Stimulated activated CD4-positive, alpha-beta T cell treated with anti-CD3 and anti-CD28 coated beads, Interleukin-2, amount 100 ng/mL, for 48 hours (primary cell): ENCODE data around the gene C22orf39.

Experiments used
- DNase-seq, 2 donors: peaks; one replicate each; pipeline ENCODE4 v3.0.0-alpha.2; 2020

The C22orf39 gene

DNA sequence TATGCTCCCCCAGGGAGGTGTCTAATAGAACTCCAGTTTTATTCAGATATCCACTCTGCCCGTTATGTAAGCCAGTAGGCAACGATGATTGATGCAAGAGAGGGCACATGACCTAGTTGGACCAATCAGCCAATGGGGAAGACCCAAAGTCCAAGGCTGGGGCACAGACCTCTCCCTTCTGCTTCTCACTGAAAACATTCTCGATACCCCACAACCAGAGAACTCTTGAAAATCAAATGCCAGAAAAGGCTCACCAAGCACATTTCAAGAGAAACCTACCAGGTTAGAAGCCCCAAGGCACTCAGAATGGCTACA is 23.4 kb downstream of the C22orf39 start:
- no peak for DNase-seq

DNA sequence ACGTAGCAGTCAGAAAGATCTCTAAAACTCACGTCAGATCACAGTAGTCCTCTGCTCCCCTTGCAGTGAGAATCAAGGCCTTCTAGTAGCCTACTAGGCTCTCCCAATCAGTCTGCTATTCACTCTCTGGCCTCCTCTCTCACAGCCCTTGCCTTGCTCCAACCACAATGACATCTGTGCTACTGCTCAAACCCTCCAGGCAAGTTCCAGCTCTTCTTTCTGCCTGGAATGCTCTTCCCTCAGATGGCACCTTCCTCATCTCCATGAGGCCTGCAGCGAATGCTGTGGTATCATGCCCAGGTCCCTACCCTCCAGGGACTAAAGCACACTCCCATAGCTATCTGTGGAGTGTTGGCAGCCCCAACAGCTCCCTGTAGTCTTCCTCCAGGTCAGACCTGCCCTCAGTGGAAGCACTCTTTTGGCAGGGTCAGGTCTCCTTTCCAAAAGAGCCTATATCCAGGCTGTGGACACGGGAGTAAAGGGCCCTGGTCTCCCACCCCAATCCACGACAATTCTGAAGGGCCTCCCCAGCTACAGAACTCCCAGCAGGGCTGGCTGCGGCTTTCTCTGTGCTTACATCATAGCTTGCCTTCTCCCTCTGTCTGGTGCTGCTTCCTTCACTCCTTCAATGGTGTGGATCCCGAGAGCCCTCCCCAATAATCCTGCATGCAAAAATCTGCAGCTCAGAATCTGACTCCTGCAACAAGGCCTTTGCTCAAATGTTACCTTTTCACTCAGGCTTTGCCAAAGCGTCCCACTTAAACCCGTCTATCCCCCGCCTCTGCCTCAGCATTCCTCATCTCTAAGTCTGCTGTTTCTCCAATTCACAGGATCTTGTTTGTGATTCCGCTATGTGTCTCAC is 24.8 kb downstream of the C22orf39 start:
- no peak for DNase-seq

DNA sequence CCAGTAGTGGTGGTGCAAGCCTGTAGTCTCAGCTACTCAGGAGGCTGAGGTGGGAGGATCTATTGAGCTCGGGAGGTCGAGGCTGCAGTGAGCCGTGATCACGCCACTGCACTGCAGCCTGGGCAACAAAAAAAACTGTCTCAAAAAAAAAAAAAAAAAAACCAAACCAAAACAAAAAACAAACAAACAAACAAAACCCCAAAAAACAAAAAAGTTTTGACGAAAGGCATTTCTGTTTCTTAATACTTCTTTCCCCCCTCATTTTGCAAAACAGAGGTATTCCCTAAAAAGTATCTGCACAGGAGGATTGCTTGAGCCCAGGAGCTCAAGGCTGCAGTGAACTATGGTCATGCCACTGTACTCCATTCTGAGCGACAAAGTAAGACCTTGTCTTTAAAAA is 27.2 kb downstream of the C22orf39 start:
- DNase-seq, result no peak

DNA sequence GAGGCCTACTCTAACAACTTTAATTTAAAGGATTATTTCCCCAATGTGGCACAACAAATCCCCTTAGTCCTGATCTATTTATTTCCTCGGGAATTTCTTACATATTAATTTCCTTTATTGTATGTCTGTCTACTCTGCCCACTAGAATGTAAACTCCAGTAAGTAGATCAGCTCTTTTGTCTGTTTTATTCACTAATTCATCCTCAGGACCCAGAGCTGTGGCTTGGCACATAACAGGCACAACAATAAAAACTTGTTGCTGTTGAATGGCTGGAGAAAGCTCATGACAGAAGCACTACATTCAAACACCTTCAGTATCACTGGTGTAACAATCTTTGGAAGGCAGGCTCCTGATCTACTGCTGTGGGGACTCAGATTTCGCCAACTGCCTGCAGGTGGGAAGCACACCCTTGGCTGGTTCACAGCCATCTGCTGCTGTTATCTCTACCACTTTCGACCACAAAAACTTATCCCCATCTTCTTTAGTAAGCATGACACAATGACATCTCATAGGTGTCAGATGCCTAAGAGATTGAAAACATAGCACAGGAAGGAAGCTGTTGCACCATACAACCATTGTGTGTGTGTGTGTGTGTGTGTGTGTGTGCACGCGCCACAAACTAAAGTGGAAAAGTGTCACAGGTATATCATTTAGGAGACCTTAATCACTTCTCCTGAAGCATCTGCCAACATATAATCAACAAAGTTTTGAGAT is 27.9 kb downstream of the C22orf39 start:
- DNase-seq, result peak in 1 of 2 donors; percentile 12

DNA sequence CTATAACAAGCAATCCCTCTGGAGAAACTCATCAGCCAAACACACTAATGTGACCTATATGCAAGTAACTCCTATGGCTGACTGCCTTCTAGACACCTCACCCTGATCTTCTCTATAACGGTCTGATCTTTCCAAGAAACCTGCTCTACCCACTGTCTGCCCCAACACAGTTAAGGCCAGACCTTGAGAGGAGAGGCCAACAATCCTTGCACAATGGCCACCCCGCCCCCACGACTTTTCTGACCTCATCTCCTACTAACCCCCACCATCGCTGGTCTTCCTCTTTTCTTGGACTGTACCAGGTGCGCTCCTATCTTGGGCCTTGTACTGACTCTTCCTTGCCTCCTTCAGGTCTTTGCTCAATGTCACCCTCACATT is 28.4 kb downstream of the C22orf39 start:
- no peak for DNase-seq

DNA sequence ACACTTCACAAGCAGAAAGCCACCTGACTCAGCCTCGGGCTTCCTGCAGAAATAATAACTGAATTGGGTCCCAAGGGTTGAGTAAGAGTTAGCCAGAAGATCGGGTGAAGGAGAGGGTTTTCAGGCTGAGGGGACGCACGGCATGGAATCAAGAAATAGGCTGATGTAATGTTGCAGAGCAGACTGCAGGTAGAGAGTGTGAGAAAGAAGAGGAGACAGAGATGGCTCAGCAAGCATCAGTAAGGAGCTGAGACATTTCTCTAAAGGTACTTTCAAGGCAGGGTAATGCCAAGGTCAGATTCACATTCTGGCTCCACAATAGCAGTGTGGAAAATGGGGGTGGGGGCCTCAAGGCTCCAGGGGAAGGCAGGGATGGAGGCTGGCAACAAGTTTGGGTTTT is 34.6 kb downstream of the C22orf39 start:
- DNase-seq, result no peak

DNA sequence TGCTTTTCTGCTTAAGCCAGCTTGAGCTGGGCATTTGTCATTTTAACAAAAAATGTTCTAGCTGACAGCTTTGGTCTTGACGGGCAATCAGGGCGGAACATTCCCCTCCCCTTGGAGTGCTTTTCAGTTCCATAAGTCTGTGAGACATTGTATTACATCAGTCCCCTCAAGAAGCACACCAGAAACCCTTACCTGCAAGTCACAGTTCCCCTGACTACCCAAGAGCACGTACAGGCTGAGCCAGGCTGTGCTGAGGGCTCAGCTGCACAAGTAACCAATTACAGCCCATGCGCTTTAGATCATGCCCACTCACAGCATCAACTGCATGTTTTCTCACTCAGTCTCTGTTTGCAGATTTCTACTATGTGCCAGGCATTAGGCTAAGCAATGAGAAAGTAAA is 35.0 kb downstream of the C22orf39 start:
- DNase-seq, result no peak

DNA sequence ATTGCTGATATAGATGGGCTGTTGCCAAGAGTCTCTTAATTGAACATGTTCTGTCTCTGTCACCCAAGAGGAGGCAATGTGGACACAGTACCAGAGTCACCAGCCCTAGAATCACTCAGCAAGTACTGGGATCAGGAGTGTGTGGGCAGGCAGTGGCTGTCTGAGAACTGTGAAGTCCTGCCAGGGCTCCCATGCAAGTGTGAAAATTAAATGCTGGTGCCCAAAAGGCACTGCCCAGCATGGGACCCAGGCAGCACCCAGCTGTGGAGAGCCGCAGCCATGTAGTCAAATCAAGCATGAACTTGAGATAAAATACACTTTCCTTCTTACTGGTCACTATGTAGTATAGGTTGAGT is 35.8 kb downstream of the C22orf39 start:
- no peak for DNase-seq

DNA sequence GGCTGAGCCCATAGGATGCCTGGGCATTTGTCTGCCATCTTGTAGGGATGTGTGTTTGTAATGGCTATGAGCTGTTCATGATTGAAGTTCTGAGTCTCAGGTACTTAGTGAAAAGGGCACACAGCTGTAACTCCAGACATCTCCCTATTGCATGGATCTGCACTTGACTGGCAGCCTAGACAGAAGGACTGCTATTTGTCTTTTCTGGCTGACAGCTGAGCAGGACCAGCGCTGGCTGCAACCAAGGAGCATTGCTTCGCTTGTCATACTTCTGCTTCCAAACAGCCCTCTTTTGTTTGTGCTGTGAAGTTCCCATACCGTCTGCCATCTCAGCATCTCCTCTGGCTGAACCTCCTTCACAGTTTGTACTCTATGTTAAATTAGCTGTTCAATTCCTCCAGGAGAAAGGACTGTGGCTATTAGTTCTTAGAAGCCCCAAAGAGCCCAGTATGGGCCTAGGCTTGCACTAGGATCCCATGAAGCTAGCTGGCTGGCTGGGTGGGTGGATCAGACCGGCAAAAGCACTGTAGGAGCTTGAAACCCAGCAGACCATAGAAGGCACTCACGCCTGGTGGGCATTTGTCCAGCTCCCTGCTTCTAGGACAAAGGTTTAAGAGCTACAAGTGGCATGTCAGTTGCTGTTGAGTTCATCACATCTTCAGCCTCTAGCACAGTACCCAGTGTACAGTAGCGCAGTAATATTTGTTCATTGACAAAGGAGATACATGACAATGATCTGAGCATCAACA is 36.4 kb downstream of the C22orf39 start:
- DNase-seq, result no peak

DNA sequence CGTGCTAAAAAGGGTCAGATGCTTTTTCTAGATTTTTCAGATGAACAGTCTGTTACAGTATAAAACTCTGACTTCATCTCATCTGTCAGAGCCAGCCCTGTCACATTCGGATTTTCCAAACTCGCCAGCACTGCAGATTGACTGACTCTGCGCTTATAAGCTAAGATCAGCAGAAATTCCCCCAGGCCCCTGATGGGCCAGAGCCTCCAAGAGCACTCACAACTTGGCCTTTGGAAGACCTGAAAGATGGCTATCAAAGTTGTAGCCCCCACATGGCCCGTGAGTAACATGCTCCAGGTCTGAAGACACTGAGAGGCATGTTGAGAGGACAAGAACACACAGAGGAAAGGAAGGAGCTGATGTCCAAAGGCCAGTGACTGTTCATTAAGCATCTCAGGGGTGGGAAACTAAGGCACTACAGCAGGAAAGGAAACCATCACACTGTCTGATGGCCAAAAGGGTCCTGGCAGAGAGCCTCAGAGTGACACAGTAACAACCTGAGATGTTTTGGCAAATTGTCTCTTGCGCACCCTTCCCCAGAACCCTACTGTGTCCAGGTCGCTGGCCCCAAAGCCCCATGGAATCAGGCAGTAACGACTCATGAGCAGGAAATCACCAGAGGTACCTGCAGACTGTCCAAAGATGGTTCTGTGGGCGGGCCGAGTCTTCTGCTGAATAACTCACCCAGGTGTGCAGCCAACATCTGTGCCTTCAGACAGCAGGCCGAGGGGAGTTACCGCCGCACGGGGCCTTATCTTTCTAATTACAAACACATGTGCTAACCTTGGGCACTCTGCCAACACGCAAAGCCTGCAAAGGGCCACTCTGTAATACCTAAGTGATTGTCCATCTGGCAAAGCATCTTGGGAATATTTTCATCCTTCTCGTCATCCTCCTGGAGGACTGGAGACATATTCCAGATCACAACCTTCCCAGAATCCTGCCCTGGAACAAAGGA is 39.6 kb downstream of the C22orf39 start:
- no peak for DNase-seq

DNA sequence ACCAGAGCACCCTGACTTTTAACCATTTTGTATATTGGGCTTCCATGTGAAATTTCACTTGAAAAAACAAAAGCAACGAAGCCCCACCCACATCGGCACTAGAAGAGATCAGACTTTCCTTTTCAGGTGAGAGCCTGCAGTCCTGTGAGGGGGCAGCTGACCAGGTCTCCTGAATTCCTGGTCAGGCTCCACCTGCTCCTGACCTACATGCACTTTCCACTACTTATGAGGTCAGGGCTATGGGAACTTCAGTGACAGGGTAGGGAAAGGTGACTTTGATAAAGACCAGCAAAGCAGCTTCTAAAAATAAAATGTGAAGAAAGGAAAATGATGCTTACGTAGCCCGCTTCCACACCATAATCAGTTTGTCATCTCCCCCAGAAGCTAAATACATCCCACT is 40.7 kb downstream of the C22orf39 start:
- no peak for DNase-seq

DNA sequence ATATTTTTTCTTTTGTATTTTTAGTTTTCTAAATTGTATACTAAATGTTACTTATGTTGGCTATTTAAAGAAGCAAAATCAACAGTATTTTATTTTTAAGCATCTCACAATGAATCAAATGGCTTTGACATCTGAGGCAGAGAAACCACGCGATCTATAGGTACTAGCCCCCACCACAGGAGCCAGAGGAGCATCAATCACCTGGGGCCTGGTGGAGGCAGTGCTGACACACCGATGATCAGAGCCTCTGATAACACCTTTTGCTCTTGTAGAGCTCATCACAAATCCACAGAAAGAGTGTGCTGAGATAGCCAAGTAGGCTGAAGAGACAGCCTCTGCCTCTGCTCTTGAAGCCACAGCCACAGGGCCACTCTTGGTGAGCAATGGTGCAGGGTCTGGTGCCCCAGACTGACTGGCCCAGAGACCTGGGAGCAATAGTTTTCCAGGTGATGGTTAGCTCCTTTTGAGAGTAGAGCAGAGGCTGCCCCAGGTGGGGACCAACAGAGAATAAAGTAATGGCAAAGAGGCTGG is 41.2 kb downstream of the C22orf39 start:
- no peak for DNase-seq

DNA sequence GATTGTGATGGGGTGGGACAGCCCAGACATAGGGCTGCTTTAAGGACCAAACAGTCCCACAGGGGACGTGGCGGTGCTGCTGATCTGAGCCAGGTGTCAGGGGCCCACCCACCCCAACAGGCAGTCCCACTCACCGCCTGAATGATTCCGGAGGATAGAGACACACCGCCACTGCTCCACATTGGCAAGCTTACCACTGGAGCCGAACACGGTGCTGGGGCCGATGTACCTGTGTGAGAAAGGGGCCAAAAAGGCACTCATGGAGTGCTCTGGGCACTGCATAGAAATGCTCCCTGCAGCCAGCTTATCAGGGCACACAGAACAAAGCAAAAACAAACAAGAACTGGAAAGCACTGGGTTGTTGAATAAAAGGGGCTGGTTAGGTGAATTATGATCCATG is 41.9 kb downstream of the C22orf39 start:
- DNase-seq, result no peak

DNA sequence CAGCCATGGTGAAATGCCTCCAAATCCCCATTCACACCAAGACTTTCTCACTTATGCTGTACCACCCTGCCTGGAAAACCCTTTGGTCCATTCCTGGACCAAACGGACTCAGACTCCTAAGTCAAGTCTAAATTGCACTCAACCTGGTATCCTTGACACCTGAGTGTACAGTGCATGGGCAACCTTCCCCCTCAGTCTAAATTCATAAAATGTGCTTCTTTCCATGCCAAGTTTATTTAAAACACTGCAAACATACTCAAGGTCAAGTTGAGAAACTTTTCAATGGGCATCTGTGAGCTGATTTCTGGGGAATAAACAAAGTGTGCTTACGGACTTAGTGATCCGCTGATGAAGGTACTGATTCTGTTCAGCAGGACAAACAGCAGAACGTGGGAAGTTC is 42.4 kb downstream of the C22orf39 start:
- no peak for DNase-seq

DNA sequence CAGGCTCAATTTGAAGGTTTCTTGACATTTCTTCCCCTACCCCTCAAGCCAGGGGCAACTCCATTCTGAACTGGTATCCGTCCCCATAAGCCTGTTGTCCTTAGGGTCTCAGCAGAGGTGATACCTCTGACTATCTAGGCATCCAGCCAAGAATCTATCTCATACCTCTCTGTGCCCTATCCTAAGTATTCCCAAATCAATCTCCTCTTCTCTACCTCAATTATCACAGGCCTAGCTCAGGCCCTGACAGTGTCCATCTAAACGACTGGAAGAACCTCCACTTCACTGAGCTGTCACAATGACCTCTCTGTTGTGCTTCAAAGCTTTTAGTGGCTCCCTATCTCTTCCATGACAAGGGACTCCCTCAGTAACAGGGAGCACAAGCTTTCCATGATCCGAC is 42.8 kb downstream of the C22orf39 start:
- DNase-seq, result no peak

DNA sequence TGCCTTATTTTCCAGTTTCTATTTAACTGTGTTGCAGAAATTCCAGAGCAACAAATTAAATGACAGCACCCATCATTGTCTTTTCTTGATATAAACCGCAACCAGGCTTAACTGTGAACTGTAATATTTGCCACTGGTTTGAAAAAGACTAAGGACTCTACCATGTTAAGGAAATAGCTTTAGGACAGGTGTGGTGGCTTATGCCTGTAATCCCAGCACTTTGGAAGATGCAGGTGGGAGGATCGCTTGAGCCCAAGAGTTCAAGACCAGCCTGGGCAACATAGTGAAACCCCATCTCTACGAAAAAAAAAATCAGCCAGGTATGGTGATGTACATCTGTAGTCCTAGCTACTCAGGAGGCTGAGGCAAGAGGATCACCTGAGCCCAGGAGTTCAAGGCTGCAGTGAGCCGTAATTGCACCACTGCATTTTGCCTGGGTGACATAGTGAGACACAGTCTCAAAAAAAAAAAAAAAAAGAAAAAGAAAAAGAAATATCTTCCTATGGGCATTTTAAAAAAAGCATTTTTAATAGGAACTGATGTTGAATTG is 44.8 kb downstream of the C22orf39 start:
- DNase-seq, result no peak

DNA sequence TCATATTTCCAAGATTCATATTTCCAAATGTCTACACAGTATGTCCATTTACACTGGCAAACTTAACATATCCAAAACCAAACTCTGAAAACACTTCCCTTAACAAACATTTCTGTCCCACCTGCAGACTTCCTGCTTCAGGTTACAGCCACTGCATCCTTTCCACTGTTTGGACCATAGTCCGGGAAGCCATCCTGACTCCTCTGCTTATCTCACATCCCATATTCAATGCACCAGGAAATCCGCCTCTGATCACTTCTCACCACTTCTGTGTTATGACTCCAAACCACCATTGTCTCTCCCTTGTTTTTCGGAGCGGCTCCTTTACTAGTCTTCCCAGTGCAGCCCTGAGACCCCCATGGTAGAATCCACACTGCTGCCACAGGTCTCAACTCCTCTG is 46.0 kb downstream of the C22orf39 start:
- no peak for DNase-seq

DNA sequence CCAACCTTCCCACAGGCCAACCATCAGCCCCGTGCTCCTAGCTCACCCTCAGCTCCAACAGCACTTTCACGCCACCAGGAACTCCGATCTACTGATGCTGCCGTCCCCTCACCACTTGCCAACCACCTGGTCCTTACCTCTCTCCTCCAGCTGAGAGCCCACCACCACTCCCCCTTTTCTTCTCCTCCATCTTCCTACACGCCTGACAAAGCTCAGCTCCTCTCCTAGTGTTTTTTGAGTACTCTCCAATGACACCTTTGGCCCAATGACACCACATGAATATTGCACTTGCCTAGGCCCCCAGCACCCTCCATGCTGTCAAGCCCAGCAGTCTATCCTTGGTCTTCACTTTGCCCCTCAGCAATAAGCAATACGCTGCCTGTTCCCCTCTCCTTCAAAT is 46.6 kb downstream of the C22orf39 start:
- no peak for DNase-seq

DNA sequence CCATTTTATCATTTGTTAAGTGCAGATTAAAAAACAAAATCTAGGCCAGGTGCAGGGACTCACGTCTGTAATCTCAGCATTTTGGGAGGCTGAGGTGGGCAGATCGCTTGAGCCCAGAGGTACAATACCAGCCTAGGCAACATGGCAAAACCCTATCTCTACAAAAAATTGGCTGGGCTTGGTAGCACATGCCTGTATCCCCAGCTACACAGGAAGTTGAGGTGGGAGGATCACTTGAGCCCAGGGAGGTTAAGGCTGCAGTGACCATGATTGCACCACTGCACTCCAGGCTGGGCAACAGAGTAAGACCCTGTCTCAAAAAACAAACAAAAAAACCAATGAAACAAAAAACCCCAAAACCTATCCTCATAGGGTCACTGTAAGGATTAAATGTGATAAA is 48.9 kb downstream of the C22orf39 start:
- no peak for DNase-seq

DNA sequence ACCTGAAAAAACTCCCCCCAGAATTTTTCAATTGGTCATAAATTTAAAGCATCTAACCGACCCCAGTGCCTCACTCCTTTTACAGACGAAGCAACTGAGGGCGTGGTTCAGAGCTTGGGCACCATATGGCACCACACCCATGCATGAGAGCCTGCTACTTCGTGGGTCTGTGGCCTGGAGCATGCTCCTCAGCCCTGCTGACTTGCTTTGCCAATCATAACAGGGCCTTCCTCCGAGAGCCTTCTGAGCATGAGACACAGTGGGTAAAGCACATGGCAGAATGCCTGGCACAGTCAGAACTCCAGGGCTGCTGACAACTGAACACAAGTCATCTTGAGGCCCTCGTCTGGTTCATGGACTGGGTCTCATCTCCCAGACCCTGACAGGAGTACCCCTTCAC is 49.3 kb downstream of the C22orf39 start:
- DNase-seq, result no peak

DNA sequence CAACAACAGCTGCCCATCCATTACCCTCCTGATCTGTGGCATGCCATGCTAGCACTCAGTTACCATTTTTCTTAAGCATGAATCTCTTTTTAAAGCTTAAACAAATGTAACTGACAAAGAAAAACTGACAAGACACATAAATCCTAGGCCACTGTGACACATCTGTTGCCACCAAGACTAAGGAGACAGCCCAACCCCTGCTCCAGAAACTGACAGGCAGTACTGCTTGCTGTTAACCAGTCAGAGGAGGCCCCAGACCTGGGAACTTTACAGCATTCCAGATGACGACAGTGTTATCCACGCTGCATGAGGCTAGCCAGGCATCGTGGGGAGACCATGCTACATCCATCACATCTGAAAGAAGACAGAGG is 49.8 kb downstream of the C22orf39 start:
- no peak for DNase-seq
